Measurements from ENCODE around the gene FGD4. TPM values are rescaled to one million over a fixed set of nuclear protein-coding genes. Genes with fewer than 3 reads are reported as not detected.

The FGD4 gene
- total RNA-seq, 2 donors from 2014 or later: 24.3 to 49.3 TPM

GRCh38 chr12:32450363-32450762 lies 51.0 kb downstream of the FGD4 start:
- H3K27ac ChIP-seq: no peak overlapping the region

GRCh38 chr12:32450768-32451167 lies 51.4 kb downstream of the FGD4 start:
- no peak for DNase-seq (ENCODE audit: low spot score)
- WGBS: 93% methylated on average over 1 of the region's 1 CpG
- Histone ChIP-seq H3K4me1 (replicated peaks) (peaks cover 6% of the 10 kb centered on the region), H3K4me3 (no peak overlapping the region), H3K27me3 (replicated peaks; ENCODE audit: insufficient read depth) (no peaks in the 10 kb centered on the region), H3K9me3 (no peaks in the 10 kb centered on the region), H3K36me3 (no peaks in the 10 kb centered on the region), H3K27ac (no peak overlapping the region)
- TF ChIP-seq POLR2A (IDR thresholded peaks at IDR 0.05): no peak
- no peak for TF ChIP-seq POLR2AphosphoS5 (IDR thresholded peaks at IDR 0.05)
- TF ChIP-seq, protein P1, sequence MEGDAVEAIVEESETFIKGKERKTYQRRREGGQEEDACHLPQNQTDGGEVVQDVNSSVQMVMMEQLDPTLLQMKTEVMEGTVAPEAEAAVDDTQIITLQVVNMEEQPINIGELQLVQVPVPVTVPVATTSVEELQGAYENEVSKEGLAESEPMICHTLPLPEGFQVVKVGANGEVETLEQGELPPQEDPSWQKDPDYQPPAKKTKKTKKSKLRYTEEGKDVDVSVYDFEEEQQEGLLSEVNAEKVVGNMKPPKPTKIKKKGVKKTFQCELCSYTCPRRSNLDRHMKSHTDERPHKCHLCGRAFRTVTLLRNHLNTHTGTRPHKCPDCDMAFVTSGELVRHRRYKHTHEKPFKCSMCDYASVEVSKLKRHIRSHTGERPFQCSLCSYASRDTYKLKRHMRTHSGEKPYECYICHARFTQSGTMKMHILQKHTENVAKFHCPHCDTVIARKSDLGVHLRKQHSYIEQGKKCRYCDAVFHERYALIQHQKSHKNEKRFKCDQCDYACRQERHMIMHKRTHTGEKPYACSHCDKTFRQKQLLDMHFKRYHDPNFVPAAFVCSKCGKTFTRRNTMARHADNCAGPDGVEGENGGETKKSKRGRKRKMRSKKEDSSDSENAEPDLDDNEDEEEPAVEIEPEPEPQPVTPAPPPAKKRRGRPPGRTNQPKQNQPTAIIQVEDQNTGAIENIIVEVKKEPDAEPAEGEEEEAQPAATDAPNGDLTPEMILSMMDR (IDR thresholded peaks at IDR 0.05): no peak
- intact Hi-C loops (cut with DNase I): no loop called here

More at GRCh38 chr12:32450363-32450762, 51.0 kb downstream of the FGD4 start:
- no peak overlapping the region for H3K4me3 ChIP-seq
- peaks cover 5% of the 10 kb centered on the region for H3K4me1 ChIP-seq (replicated peaks)
- intact Hi-C loops (cut with DNase I): no loop called here
- DNase-seq (ENCODE audit: low spot score): no peak
- WGBS: 80% methylated on average over 2 of the region's 2 CpGs
- no peaks in the 10 kb centered on the region for H3K9me3 ChIP-seq
- H3K36me3 ChIP-seq: no peaks in the 10 kb centered on the region
- H3K27me3 ChIP-seq (replicated peaks; ENCODE audit: insufficient read depth): no peaks in the 10 kb centered on the region
- TF ChIP-seq, protein P1 (IDR thresholded peaks at IDR 0.05): no peak
- TF ChIP-seq POLR2AphosphoS5 (IDR thresholded peaks at IDR 0.05): no peak
- no peak for TF ChIP-seq POLR2A (IDR thresholded peaks at IDR 0.05)

GRCh38 chr12:32451816-32452215 lies 52.5 kb downstream of the FGD4 start:
- Histone ChIP-seq H3K27ac (no peak overlapping the region), H3K36me3 (no peaks in the 10 kb centered on the region), H3K4me1 (replicated peaks) (peaks cover 9% of the 10 kb centered on the region), H3K4me3 (no peak overlapping the region), H3K9me3 (no peaks in the 10 kb centered on the region), H3K27me3 (replicated peaks; ENCODE audit: insufficient read depth) (no peaks in the 10 kb centered on the region)
- WGBS: 38% methylated on average over 5 of the region's 5 CpGs
- TF ChIP-seq, protein P1 (IDR thresholded peaks at IDR 0.05): no peak
- no peak for TF ChIP-seq POLR2A (IDR thresholded peaks at IDR 0.05)
- TF ChIP-seq POLR2AphosphoS5 (IDR thresholded peaks at IDR 0.05): no peak
- intact Hi-C loops (cut with DNase I): no loop called here
- no peak for DNase-seq (ENCODE audit: low spot score)

GRCh38 chr12:32454075-32454474 lies 54.7 kb downstream of the FGD4 start:
- peak; percentile 22 for TF ChIP-seq POLR2AphosphoS5 (IDR thresholded peaks at IDR 0.05)
- TF ChIP-seq, protein P1 (IDR thresholded peaks at IDR 0.05): no peak
- Histone ChIP-seq H3K4me3 (no peak overlapping the region), H3K9me3 (no peaks in the 10 kb centered on the region), H3K36me3 (no peaks in the 10 kb centered on the region), H3K27ac (peak overlapping the region in 1 of 2 donors; percentile 48), H3K4me1 (replicated peaks) (peaks cover 14% of the 10 kb centered on the region), H3K27me3 (replicated peaks; ENCODE audit: insufficient read depth) (no peaks in the 10 kb centered on the region)
- intact Hi-C loops (cut with DNase I): no loop called here
- 46% methylated on average over 3 of the region's 3 CpGs for WGBS
- DNase-seq (ENCODE audit: low spot score): no peak

DNA sequence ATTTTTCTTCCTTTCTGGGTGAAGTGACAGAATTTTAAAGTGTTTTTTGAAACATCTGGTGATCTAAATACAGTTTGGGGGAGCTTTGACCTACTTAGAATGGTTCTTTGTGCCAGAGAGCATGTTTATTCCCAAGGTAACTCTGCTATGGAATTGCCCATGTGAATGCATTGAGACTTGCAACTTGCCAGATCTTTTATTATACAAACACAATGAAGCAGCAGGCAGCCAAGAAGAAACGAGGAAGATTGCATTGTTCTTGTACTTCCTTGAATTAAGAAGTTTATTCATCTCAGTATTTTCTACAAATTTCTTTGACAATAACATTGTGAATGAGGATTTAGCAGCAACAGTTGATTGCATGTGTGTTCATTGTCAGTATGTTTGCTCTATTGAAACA lies 55.5 kb downstream of the FGD4 start:
- intact Hi-C loops (cut with DNase I): loop anchor here (5.0 kb wide), 1 partner anchor 202 kb away; no protein-coding TSS in a partner anchor
- peak; percentile 19 for DNase-seq (ENCODE audit: low spot score)
- WGBS: 6% methylated on average over 1 of the region's 1 CpG
- Histone ChIP-seq H3K4me3 (no peak overlapping the region), H3K9me3 (no peaks in the 10 kb centered on the region), H3K4me1 (replicated peaks) (peaks cover 14% of the 10 kb centered on the region), H3K27ac (peak overlapping the region in 1 of 2 donors; percentile 48), H3K36me3 (no peaks in the 10 kb centered on the region), H3K27me3 (replicated peaks; ENCODE audit: insufficient read depth) (no peaks in the 10 kb centered on the region)
- TF ChIP-seq POLR2AphosphoS5 (IDR thresholded peaks at IDR 0.05) (peak; percentile 33), POLR2A (IDR thresholded peaks at IDR 0.05) (no peak)

Measured in prostate gland (tissue), 2 donors.